ENCODE results near the gene MLLT3.

MLLT3 gene

GRCh38 chr9:20604562-20604961 lies 17.7 kb downstream of the MLLT3 start:
- Histone ChIP-seq H3K36me3 (ENCODE audit: control insufficient read depth in 1 of 2, insufficient read depth in 2 of 2, low read length in 2 of 2) (no peaks in the 10 kb centered on the region), H3K9ac (ENCODE audit: low read length) (no peak overlapping the region), H3K9me3 (ENCODE audit: insufficient read depth, low read depth, low read length) (no peaks in the 10 kb centered on the region), H3K14ac (ENCODE audit: low read length) (no peak overlapping the region), H3K79me1 (ENCODE audit: low read length) (no peaks in the 10 kb centered on the region), H4K91ac (ENCODE audit: low read depth, low read length) (no peak overlapping the region), H3K27ac (ENCODE audit: low read depth, low read length) (no peak overlapping the region), H3K18ac (ENCODE audit: low read length) (no peak overlapping the region), H4K12ac (ENCODE audit: low read depth, low read length) (no peak overlapping the region), H2BK12ac (ENCODE audit: low read length) (no peak overlapping the region), H4K8ac (ENCODE audit: low read depth, low read length) (no peak overlapping the region), H3K4ac (ENCODE audit: low read depth, low read length) (no peak overlapping the region), H3K4me1 (ENCODE audit: control insufficient read depth in 1 of 2, insufficient read depth in 2 of 2, low read length in 2 of 2) (no peaks in the 10 kb centered on the region), H3K4me2 (ENCODE audit: low read length) (no peak overlapping the region), H3K23ac (ENCODE audit: low read length) (no peak overlapping the region), H2AK5ac (ENCODE audit: low read length) (no peak overlapping the region), H2BK5ac (ENCODE audit: low read depth, low read length, poor library complexity) (no peak overlapping the region), H3K27me3 (ENCODE audit: insufficient read depth, low read length) (no peaks in the 10 kb centered on the region), H2AFZ (ENCODE audit: insufficient read depth, low read length, poor library complexity) (no peak overlapping the region), H3K79me2 (ENCODE audit: control insufficient read depth, insufficient read depth, low read length, poor library complexity) (no peaks in the 10 kb centered on the region), H2BK120ac (ENCODE audit: insufficient read depth, low read length, poor library complexity) (no peak overlapping the region), H3K4me3 (ENCODE audit: low read depth, low read length) (no peak overlapping the region)
- no peak for DNase-seq
- WGBS (ENCODE audit: extremely low coverage, insufficient coverage, insufficient read length), result no CpG with 5 or more reads among the region's 5 CpGs

GRCh38 chr9:20603524-20604268 lies 18.6 kb downstream of the MLLT3 start:
- H3K9me3 ChIP-seq (ENCODE audit: insufficient read depth, low read depth, low read length), result no peaks in the 10 kb centered on the region
- WGBS (ENCODE audit: extremely low coverage, insufficient coverage, insufficient read length), result no CpG with 5 or more reads among the region's 5 CpGs
- H3K9ac ChIP-seq (ENCODE audit: low read length), result no peak overlapping the region
- no peak overlapping the region for H4K12ac ChIP-seq (ENCODE audit: low read depth, low read length)
- H2AFZ ChIP-seq (ENCODE audit: insufficient read depth, low read length, poor library complexity), result no peak overlapping the region
- no peaks in the 10 kb centered on the region for H3K36me3 ChIP-seq (ENCODE audit: control insufficient read depth in 1 of 2, insufficient read depth in 2 of 2, low read length in 2 of 2)
- H3K23ac ChIP-seq (ENCODE audit: low read length), result no peak overlapping the region
- no peak overlapping the region for H3K18ac ChIP-seq (ENCODE audit: low read length)
- H3K4me1 ChIP-seq (ENCODE audit: control insufficient read depth in 1 of 2, insufficient read depth in 2 of 2, low read length in 2 of 2), result no peaks in the 10 kb centered on the region
- no peak overlapping the region for H3K4me2 ChIP-seq (ENCODE audit: low read length)
- H4K8ac ChIP-seq (ENCODE audit: low read depth, low read length), result no peak overlapping the region
- H2BK120ac ChIP-seq (ENCODE audit: insufficient read depth, low read length, poor library complexity), result no peak overlapping the region
- H3K14ac ChIP-seq (ENCODE audit: low read length), result no peak overlapping the region
- H3K27ac ChIP-seq (ENCODE audit: low read depth, low read length), result no peak overlapping the region
- H3K79me1 ChIP-seq (ENCODE audit: low read length), result no peaks in the 10 kb centered on the region
- no peaks in the 10 kb centered on the region for H3K79me2 ChIP-seq (ENCODE audit: control insufficient read depth, insufficient read depth, low read length, poor library complexity)
- H3K4ac ChIP-seq (ENCODE audit: low read depth, low read length), result no peak overlapping the region
- no peak overlapping the region for H2BK12ac ChIP-seq (ENCODE audit: low read length)
- no peak overlapping the region for H2AK5ac ChIP-seq (ENCODE audit: low read length)
- H4K91ac ChIP-seq (ENCODE audit: low read depth, low read length), result no peak overlapping the region
- DNase-seq, result no peak
- H3K4me3 ChIP-seq (ENCODE audit: low read depth, low read length), result no peak overlapping the region
- no peak overlapping the region for H2BK5ac ChIP-seq (ENCODE audit: low read depth, low read length, poor library complexity)
- H3K27me3 ChIP-seq (ENCODE audit: insufficient read depth, low read length), result no peaks in the 10 kb centered on the region

GRCh38 chr9:20601292-20601691 lies 21.0 kb downstream of the MLLT3 start:
- H3K4ac ChIP-seq (ENCODE audit: low read depth, low read length), result no peak overlapping the region
- H3K4me2 ChIP-seq (ENCODE audit: low read length), result no peak overlapping the region
- DNase-seq, result no peak
- no peak overlapping the region for H4K8ac ChIP-seq (ENCODE audit: low read depth, low read length)
- no CpG with 5 or more reads among the region's 1 CpG for WGBS (ENCODE audit: extremely low coverage, insufficient coverage, insufficient read length)
- H3K79me1 ChIP-seq (ENCODE audit: low read length), result no peaks in the 10 kb centered on the region
- H2BK120ac ChIP-seq (ENCODE audit: insufficient read depth, low read length, poor library complexity), result no peak overlapping the region
- H2AFZ ChIP-seq (ENCODE audit: insufficient read depth, low read length, poor library complexity), result no peak overlapping the region
- no peak overlapping the region for H3K18ac ChIP-seq (ENCODE audit: low read length)
- H3K14ac ChIP-seq (ENCODE audit: low read length), result no peak overlapping the region
- H3K36me3 ChIP-seq (ENCODE audit: control insufficient read depth in 1 of 2, insufficient read depth in 2 of 2, low read length in 2 of 2), result no peaks in the 10 kb centered on the region
- no peaks in the 10 kb centered on the region for H3K27me3 ChIP-seq (ENCODE audit: insufficient read depth, low read length)
- no peaks in the 10 kb centered on the region for H3K9me3 ChIP-seq (ENCODE audit: insufficient read depth, low read depth, low read length)
- H3K4me1 ChIP-seq (ENCODE audit: control insufficient read depth in 1 of 2, insufficient read depth in 2 of 2, low read length in 2 of 2), result no peaks in the 10 kb centered on the region
- H3K4me3 ChIP-seq (ENCODE audit: low read depth, low read length), result no peak overlapping the region
- no peaks in the 10 kb centered on the region for H3K79me2 ChIP-seq (ENCODE audit: control insufficient read depth, insufficient read depth, low read length, poor library complexity)
- H2BK5ac ChIP-seq (ENCODE audit: low read depth, low read length, poor library complexity), result no peak overlapping the region
- no peak overlapping the region for H3K9ac ChIP-seq (ENCODE audit: low read length)
- H2BK12ac ChIP-seq (ENCODE audit: low read length), result no peak overlapping the region
- no peak overlapping the region for H4K91ac ChIP-seq (ENCODE audit: low read depth, low read length)
- H2AK5ac ChIP-seq (ENCODE audit: low read length), result no peak overlapping the region
- H3K27ac ChIP-seq (ENCODE audit: low read depth, low read length), result no peak overlapping the region
- no peak overlapping the region for H3K23ac ChIP-seq (ENCODE audit: low read length)
- H4K12ac ChIP-seq (ENCODE audit: low read depth, low read length), result no peak overlapping the region

- H3K14ac ChIP-seq (ENCODE audit: low read length), result no peak overlapping the region
- no peaks in the 10 kb centered on the region for H3K79me2 ChIP-seq (ENCODE audit: control insufficient read depth, insufficient read depth, low read length, poor library complexity)
- no peak overlapping the region for H3K4me3 ChIP-seq (ENCODE audit: low read depth, low read length)
- H3K9me3 ChIP-seq (ENCODE audit: insufficient read depth, low read depth, low read length), result no peaks in the 10 kb centered on the region
- H4K12ac ChIP-seq (ENCODE audit: low read depth, low read length), result no peak overlapping the region
- no peaks in the 10 kb centered on the region for H3K4me1 ChIP-seq (ENCODE audit: control insufficient read depth in 1 of 2, insufficient read depth in 2 of 2, low read length in 2 of 2)
- no peak overlapping the region for H3K4ac ChIP-seq (ENCODE audit: low read depth, low read length)
- H4K8ac ChIP-seq (ENCODE audit: low read depth, low read length), result no peak overlapping the region
- no peak overlapping the region for H2BK12ac ChIP-seq (ENCODE audit: low read length)
- H2AFZ ChIP-seq (ENCODE audit: insufficient read depth, low read length, poor library complexity), result no peak overlapping the region
- H3K27ac ChIP-seq (ENCODE audit: low read depth, low read length), result no peak overlapping the region
- H3K18ac ChIP-seq (ENCODE audit: low read length), result no peak overlapping the region
- no peak for DNase-seq
- H4K91ac ChIP-seq (ENCODE audit: low read depth, low read length), result no peak overlapping the region
- no peak overlapping the region for H3K9ac ChIP-seq (ENCODE audit: low read length)
- H2BK120ac ChIP-seq (ENCODE audit: insufficient read depth, low read length, poor library complexity), result no peak overlapping the region
- H3K23ac ChIP-seq (ENCODE audit: low read length), result no peak overlapping the region
- no peak overlapping the region for H3K4me2 ChIP-seq (ENCODE audit: low read length)
- no peaks in the 10 kb centered on the region for H3K27me3 ChIP-seq (ENCODE audit: insufficient read depth, low read length)
- no peak overlapping the region for H2AK5ac ChIP-seq (ENCODE audit: low read length)
- no peaks in the 10 kb centered on the region for H3K79me1 ChIP-seq (ENCODE audit: low read length)
- H2BK5ac ChIP-seq (ENCODE audit: low read depth, low read length, poor library complexity), result no peak overlapping the region
- no peaks in the 10 kb centered on the region for H3K36me3 ChIP-seq (ENCODE audit: control insufficient read depth in 1 of 2, insufficient read depth in 2 of 2, low read length in 2 of 2)
- no CpG with 5 or more reads among the region's 3 CpGs for WGBS (ENCODE audit: extremely low coverage, insufficient coverage, insufficient read length)
These were observed 23.1 kb downstream of the MLLT3 start for GRCh38 chr9:20599195-20599594.

All from trophoblast cell (in vitro differentiated cells and primary cell).